Measurements from ENCODE around the gene SLC16A10.
A peak's percentile ranks its signal among the peaks of the same experiment; 100 is the strongest.
"Not testable (repeated sequence)": the region's sequence is repeated elsewhere in the genome, so short reads cannot be mapped to it uniquely, and the experiment has no call there.

SLC16A10 gene, protein sequence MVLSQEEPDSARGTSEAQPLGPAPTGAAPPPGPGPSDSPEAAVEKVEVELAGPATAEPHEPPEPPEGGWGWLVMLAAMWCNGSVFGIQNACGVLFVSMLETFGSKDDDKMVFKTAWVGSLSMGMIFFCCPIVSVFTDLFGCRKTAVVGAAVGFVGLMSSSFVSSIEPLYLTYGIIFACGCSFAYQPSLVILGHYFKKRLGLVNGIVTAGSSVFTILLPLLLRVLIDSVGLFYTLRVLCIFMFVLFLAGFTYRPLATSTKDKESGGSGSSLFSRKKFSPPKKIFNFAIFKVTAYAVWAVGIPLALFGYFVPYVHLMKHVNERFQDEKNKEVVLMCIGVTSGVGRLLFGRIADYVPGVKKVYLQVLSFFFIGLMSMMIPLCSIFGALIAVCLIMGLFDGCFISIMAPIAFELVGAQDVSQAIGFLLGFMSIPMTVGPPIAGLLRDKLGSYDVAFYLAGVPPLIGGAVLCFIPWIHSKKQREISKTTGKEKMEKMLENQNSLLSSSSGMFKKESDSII

DNA sequence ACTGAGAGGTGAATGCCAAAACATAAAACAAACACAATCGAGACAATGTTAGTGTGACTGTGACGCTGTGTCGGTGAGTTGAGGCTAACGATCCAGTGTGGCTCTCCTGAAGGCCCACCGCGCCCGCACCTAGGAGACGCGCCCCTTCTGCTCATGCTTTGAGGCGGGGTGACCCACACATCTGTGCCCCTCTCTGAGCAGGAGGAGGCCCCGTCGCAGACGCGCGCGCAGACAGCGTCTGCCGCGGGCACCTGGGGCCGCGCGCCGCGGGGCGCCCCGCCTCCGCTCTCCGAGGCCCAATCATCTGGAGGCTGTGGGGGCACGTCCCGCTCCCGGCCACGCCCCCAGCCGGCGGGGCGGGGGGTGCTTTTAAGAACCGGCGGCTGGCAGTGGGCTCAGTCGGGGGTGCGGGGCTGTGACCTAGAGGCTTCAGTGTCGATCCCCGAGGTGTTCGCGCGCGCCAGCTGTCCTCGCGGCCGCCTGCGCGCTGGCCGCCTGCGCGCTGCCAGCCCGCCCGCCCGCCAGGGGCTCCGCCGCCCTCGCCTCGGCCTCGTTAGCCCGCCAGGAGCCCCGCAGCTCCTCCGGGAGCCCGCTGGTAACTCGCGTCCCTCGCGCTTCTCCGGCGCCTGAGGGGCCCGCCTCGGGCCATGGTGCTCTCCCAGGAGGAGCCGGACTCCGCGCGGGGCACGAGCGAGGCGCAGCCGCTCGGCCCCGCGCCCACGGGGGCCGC is at the start of gene SLC16A10:
TSS of gene SLC16A10 (plus strand) at position 398 of the 730 bp plus-strand sequence. CDS start at position 648, 250 bp downstream.
- Mint-ChIP-seq H3K27ac (peak within 1 kb of the TSS; percentile 37), H3K4me1 (ENCODE audit: low read depth) (peaks cover 20% of the 10 kb centered on the region), H3K9me3 (no peaks in the 10 kb centered on the region), H3K36me3 (ENCODE audit: low read depth) (no peaks in the 10 kb centered on the region), H3K27me3 (ENCODE audit: low read depth) (peaks cover 14% of the 10 kb centered on the region), H3K4me3 (peak within 1 kb of the TSS; percentile 83)
- DNase-seq (ENCODE audit: low spot score), result peak; percentile 75

DNA sequence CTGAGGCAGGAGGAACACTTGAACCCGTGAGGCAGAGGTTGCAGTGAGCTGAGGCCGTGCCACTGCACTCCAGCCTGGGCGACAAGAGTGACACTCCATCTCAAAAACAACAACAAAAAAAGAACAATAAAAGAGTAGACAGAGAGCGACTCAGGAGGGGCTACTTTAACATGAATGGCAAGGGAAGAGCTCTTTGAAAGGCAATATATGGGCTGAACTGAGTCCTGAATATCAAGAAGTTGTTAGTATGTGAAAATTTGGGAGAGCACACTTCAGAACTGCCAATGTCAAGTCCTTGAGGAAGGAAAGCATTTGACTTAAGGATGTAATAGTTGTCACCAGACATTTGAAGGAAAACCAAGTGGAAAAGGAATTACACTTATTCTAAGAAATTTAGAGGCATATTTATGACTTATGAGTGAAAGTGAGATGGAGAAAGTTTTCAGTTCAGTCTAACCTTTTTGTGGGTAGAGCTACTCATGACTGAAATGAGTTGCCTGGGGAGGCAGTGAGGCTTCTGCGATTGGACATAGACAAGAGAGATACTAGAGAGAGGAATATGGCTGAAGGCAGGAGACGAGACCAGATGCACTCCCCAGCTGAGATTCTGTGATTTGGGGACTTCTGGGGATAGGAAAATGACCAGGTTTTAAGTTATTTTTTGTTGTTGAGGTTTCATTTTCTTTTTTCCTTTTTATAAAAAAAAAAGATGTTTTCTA is 48.6 kb upstream of the SLC16A10 start:
- H3K4me3 Mint-ChIP-seq, result no peak overlapping the region
- no peak overlapping the region for H3K27ac Mint-ChIP-seq
- peak; percentile 23 for DNase-seq (ENCODE audit: low spot score)
- H3K36me3 Mint-ChIP-seq (ENCODE audit: low read depth), result no peaks in the 10 kb centered on the region
- peaks cover 5% of the 10 kb centered on the region for H3K4me1 Mint-ChIP-seq (ENCODE audit: low read depth)
- no peaks in the 10 kb centered on the region for H3K9me3 Mint-ChIP-seq
- peaks cover 2% of the 10 kb centered on the region for H3K27me3 Mint-ChIP-seq (ENCODE audit: low read depth)

DNA sequence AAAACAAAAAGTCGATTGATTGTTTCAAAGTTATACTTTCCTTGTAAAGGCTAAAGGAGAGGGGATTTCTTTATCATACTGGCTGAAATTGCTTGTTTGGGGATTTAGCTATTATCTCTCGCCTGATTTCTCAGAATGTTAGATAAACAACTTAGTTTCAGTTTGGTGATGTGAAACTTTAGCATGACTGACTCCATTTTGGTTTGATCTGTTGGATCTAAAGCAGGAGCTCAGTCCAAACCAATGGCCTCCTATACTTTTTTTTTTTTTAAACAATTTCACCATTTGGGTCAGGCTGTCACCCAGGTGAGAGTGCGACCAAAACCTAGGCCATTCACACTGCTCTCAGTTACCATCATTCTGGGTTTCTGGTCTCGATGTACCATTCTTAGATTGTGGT is 45.4 kb upstream of the SLC16A10 start:
- peaks cover 5% of the 10 kb centered on the region for H3K4me1 Mint-ChIP-seq (ENCODE audit: low read depth)
- H3K9me3 Mint-ChIP-seq, result no peaks in the 10 kb centered on the region
- no peak overlapping the region for H3K4me3 Mint-ChIP-seq
- no peak overlapping the region for H3K27ac Mint-ChIP-seq
- peaks cover 13% of the 10 kb centered on the region for H3K27me3 Mint-ChIP-seq (ENCODE audit: low read depth)
- H3K36me3 Mint-ChIP-seq (ENCODE audit: low read depth), result no peaks in the 10 kb centered on the region
- DNase-seq (ENCODE audit: low spot score), result no peak

DNA sequence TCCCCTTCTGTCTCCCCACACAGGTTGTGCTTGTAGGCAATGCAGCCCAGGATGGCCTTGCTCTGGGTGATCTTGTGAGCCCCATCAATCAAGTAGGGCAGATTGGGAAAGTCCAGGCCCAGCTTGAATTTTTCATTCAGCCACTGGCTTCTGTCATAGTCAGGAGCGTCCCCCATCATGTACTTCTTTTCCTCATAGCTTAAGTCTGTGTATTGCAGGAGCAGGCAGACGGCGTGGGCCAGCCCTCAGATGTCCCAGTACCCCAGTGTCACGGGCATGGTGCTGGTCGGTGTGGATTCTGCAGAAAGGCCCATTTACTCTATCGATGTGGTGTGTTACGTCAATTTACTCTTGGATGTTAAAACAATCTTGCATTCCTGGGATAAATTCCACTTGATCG is 40.1 kb upstream of the SLC16A10 start:
- no peaks in the 10 kb centered on the region for H3K4me1 Mint-ChIP-seq (ENCODE audit: low read depth)
- H3K36me3 Mint-ChIP-seq (ENCODE audit: low read depth), result no peaks in the 10 kb centered on the region
- DNase-seq (ENCODE audit: low spot score), result no peak
- H3K27me3 Mint-ChIP-seq (ENCODE audit: low read depth), result peaks cover 15% of the 10 kb centered on the region
- no peaks in the 10 kb centered on the region for H3K9me3 Mint-ChIP-seq
- H3K4me3 Mint-ChIP-seq, result no peak overlapping the region
- no peak overlapping the region for H3K27ac Mint-ChIP-seq

DNA sequence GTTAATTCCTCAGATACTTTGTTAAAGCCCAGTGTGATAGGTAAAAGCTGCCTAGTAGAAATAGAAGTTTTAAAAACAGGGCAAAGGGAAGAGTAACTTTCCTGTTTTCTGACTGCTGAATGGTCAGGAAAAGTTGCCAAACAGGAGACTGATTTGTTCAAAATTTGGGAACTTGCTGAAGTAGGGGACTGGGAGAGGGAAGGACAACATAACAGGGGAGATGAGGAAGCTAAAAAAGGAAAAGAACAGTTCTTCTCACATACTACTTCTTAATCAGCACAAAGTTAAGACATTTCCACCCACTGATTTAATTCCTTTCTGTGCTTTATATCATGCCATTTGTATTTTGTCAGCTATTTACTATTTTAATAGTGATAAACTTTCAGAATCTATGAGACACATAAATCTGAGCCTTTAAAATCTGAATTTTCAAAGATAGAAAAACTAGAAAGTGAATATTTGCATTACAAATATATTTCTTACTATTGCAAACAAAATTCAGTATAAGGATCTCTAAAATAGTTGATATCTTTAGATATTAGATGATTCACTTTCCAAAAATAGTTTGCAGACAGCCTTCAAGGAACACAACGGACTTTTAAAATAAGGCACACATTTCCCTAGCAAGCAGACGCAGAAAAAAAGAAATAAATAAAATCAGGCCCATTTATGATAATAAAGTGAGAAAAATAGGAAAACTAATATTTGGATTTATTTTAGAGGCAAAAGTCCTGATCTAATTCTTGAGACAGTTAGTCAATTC is 36.9 kb upstream of the SLC16A10 start:
- H3K27ac Mint-ChIP-seq, result no peak overlapping the region
- H3K36me3 Mint-ChIP-seq (ENCODE audit: low read depth), result no peaks in the 10 kb centered on the region
- DNase-seq (ENCODE audit: low spot score), result no peak

DNA sequence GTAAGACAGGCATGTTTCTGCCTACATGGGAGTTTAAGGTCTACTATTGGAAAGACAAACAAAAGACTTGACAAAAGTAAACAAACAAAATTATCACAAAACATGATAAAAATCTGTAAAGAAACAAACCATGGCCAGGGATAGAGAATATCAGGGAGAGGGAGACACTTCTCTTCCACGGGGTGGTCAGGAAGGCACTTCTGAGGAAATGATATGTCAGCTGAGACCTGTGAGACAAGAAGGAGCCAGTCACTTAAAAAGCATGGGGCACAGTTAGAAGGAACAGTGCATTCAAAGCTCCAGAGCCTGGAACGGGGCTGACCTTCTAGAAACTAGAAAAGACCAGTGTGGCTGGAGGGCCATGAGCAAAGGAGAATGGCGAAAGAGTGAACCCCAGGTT is 35.1 kb upstream of the SLC16A10 start:
- H3K27me3 Mint-ChIP-seq (ENCODE audit: low read depth), result peaks cover 2% of the 10 kb centered on the region
- no peaks in the 10 kb centered on the region for H3K9me3 Mint-ChIP-seq
- DNase-seq (ENCODE audit: low spot score), result no peak
- H3K4me3 Mint-ChIP-seq, result no peak overlapping the region
- H3K4me1 Mint-ChIP-seq (ENCODE audit: low read depth), result no peaks in the 10 kb centered on the region
- H3K27ac Mint-ChIP-seq, result no peak overlapping the region
- H3K36me3 Mint-ChIP-seq (ENCODE audit: low read depth), result no peaks in the 10 kb centered on the region

More for the DNA sequence above, 36.9 kb upstream of the SLC16A10 start:
- no peak overlapping the region for H3K4me3 Mint-ChIP-seq
- peaks cover 7% of the 10 kb centered on the region for H3K27me3 Mint-ChIP-seq (ENCODE audit: low read depth)
- H3K4me1 Mint-ChIP-seq (ENCODE audit: low read depth), result no peaks in the 10 kb centered on the region
- no peaks in the 10 kb centered on the region for H3K9me3 Mint-ChIP-seq

DNA sequence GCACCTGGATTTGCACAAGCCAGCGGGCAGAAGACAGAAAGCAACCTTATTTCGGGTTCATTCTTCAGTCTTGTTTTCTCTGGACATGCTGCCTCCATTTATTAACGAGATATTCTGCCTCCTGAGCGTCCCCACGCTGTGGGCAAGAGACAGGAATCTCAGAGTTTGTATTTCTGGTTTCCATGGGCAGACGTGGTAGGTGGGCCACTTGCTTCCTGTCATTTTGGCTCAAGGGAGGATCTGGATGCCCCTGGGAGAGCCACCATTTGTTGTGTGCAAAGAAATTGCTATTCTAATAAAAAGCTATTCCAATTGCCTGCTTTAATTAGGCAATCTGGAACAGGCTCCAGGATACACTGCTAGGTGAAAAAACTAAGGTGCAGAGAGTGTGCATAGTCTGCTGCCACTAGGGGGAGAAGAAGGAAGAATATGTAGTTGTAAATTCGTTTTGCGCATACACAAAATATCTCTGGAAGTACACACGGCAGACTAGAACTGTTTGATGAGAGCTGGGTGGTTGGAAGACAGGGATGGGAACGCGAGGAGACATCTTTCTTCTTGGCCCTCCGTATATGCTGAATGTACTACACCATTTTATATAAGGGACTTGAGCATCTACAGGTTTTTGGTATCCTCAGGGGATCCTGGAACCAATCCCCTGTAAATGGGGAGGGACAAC is 30.1 kb upstream of the SLC16A10 start:
- H3K9me3 Mint-ChIP-seq, result no peaks in the 10 kb centered on the region
- peaks cover 2% of the 10 kb centered on the region for H3K4me1 Mint-ChIP-seq (ENCODE audit: low read depth)
- DNase-seq (ENCODE audit: low spot score), result no peak
- peaks cover 7% of the 10 kb centered on the region for H3K27me3 Mint-ChIP-seq (ENCODE audit: low read depth)
- H3K27ac Mint-ChIP-seq, result no peak overlapping the region
- H3K36me3 Mint-ChIP-seq (ENCODE audit: low read depth), result no peaks in the 10 kb centered on the region
- H3K4me3 Mint-ChIP-seq, result no peak overlapping the region

DNA sequence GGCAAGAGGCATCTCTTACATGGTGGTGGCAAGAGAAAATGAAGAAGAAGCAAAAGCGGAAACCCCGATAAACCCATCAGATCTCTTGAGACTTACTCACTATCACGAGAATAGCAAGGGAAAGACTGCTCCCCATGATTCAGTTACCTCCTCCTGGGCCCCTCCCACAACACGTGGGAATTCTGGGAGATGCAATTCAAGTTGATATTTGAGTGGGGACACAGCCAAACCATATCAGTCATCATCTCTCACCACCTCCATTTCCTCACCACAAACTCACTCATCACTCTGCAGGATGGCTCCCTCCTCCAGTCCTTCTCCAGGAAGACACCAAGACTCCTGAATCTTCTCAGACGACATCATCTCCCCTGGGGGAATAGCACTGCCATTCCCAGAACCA is 25.8 kb upstream of the SLC16A10 start:
- Mint-ChIP-seq H3K36me3 (ENCODE audit: low read depth) (no peaks in the 10 kb centered on the region), H3K4me1 (ENCODE audit: low read depth) (peaks cover 4% of the 10 kb centered on the region), H3K4me3 (no peak overlapping the region), H3K27me3 (ENCODE audit: low read depth) (peaks cover 10% of the 10 kb centered on the region), H3K9me3 (peaks cover 15% of the 10 kb centered on the region), H3K27ac (no peak overlapping the region)
- no peak for DNase-seq (ENCODE audit: low spot score)

DNA sequence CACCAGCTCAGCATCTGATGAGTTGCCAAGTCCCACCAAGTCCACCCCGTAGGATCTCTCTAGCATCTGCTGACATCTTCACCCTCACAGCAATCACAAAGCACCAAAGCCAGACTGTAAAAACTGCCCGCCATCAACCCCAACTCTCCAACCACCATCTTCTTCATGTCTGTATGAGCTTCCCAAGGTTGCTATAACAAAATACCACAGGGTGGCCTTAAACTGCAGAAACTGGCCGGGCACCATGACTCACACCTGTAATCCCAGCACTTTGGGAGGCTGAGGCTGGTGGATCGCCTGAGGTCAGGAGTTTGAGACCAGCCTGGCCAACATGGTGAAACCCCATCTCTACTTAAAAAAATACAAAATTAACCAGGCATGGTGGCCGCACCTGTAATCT is 25.3 kb upstream of the SLC16A10 start:
- H3K4me1 Mint-ChIP-seq (ENCODE audit: low read depth), result not testable (repeated sequence)

DNA sequence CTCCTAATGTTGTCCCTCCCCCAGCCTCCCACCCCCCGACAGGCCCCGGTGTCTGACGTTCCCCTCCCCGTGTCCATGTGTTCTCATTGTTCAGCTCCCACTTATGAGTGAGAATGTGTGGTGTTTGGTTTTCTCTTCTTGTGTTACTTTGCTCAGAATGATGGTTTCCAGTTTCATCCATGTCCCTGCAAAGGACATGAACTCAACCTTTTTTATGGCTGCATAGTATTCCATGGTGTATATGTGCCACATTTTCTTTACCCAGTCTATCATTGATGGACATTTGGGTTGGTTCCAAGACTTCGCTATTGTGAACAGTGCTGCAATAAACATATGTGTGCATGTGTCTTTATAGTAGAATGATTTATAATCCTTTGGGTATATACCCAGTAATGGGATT is 24.4 kb upstream of the SLC16A10 start:
- DNase-seq (ENCODE audit: low spot score); H3K27ac Mint-ChIP-seq; H3K36me3 Mint-ChIP-seq (ENCODE audit: low read depth); H3K4me1 Mint-ChIP-seq (ENCODE audit: low read depth); H3K4me3 Mint-ChIP-seq: not testable (repeated sequence)
- Mint-ChIP-seq H3K9me3 (peaks cover 15% of the 10 kb centered on the region), H3K27me3 (ENCODE audit: low read depth) (peaks cover 10% of the 10 kb centered on the region)

More for the DNA sequence above, 25.3 kb upstream of the SLC16A10 start:
- H3K9me3 Mint-ChIP-seq, result peaks cover 15% of the 10 kb centered on the region
- not testable (repeated sequence) for H3K4me3 Mint-ChIP-seq; H3K27ac Mint-ChIP-seq; H3K36me3 Mint-ChIP-seq (ENCODE audit: low read depth); DNase-seq (ENCODE audit: low spot score)
- peaks cover 10% of the 10 kb centered on the region for H3K27me3 Mint-ChIP-seq (ENCODE audit: low read depth)

DNA sequence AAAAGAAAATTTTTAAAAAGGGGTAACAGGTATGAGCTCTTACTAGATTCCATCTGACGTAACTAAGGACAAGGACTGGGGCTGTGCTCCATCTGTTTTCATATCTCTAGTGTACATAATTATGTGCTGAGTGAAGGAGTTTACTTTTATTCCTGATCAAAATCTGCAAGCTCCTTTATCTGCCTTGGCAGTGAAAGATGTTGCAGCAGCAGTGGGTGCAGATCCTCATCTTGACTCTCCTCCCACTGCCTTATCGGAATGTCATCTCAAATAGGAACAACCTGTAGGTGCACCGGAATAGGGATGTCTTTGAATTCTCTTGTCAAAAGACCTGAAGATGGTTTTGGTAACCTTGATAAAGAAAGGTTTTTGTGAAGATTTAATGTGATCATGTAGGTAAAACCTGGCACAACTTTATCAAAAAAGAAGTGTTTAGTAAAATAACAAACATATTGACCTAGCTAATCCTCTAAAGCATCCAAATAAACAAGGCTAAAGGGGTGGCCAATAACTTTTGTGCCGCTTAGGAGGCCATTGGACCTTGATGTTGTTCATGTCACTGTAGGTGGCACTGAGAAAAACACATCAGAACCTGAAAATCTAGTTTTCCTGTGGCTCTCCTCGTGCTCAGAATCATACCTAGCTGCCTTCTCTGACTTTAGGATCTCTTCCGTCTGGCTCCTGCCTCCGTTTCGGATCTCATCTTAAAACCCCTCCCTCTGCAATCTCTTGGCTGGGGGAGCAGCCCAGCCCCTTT is 19.0 kb upstream of the SLC16A10 start:
- H3K4me3 Mint-ChIP-seq, result no peak overlapping the region
- H3K36me3 Mint-ChIP-seq (ENCODE audit: low read depth), result no peaks in the 10 kb centered on the region
- no peak for DNase-seq (ENCODE audit: low spot score)
- H3K27ac Mint-ChIP-seq, result no peak overlapping the region
- peaks cover 20% of the 10 kb centered on the region for H3K27me3 Mint-ChIP-seq (ENCODE audit: low read depth)
- peaks cover 11% of the 10 kb centered on the region for H3K9me3 Mint-ChIP-seq
- peaks cover 2% of the 10 kb centered on the region for H3K4me1 Mint-ChIP-seq (ENCODE audit: low read depth)

DNA sequence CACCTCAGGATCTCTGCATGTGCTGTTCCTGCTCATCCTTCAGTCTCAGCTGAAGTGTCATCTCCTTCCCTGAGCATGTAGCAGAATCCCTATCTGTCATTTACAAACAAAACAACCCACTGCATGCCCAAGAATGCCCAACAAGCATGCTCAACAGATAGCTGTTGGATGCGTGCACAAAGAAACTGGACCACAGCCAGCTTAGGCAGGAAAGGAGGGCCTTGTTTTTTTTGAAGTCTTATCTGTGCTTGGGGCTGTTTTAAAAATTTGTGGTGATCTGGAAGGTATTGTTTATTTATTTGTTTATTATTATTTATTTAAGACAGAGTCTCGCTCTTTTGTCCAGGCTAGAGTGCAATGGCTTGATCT is 18.5 kb upstream of the SLC16A10 start:
- H3K4me1 Mint-ChIP-seq (ENCODE audit: low read depth), result peaks cover 2% of the 10 kb centered on the region
- H3K9me3 Mint-ChIP-seq, result peaks cover 5% of the 10 kb centered on the region
- H3K27ac Mint-ChIP-seq, result no peak overlapping the region
- H3K36me3 Mint-ChIP-seq (ENCODE audit: low read depth), result no peaks in the 10 kb centered on the region
- DNase-seq (ENCODE audit: low spot score), result no peak
- no peak overlapping the region for H3K4me3 Mint-ChIP-seq
- H3K27me3 Mint-ChIP-seq (ENCODE audit: low read depth), result peaks cover 21% of the 10 kb centered on the region
